ENCODE data around the gene RALBP1.

- no peak for TF ChIP-seq BHLHE40 (IDR thresholded peaks at IDR 0.05; ENCODE audit: borderline replicate concordance)
- no peak for TF ChIP-seq FOXK2 (IDR thresholded peaks at IDR 0.05)
Measured at GRCh38 chr18:9449600-9450414, 25.5 kb upstream of the RALBP1 start.
